ENCODE results near the gene C1orf159.

C1orf159 gene

DNA sequence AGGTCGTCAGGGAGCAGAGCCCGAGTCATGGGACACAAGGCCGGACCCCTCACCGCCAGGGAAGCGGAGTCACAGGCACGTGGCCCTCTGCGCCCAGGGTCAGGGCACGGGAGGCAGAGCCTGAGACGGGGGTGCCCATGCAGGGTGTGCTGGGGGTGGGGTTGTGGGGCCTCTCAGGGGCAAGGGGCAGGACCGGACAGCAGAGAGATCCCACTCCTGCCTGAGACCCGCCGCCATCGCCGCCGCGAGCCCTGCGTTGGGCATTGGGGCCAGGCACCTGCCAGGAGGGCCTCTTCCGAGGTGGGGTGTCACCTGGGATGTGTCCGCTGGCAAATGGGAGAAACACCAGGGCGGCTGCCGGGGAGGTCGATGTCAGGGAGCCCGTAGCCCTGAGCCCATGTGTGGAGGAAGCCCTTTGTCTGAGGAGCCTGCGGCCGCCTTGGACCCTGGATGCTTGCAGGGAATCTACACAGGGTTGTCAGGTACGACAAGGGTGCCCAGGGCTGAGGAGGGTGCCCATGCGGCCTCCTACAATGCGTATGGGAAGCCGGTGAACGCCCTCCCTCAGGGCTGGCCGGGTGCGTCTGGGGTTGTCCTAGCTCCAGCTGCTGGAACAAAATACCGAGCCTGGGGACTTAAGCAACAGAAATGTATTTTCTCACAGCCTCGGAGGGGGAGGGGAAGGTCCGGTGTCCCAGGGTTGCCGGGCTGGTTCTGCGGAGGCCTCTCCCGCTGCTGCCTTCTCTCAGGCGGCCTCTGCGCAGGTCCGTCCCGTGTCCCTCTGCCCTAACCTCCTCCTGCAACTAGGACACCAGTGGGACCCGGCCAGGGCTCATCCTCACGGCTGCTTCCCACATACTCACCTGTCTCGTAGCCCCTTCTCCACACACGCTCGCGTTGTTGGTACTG is 16.4 kb upstream of the C1orf159 start:
- no peaks in the 10 kb centered on the region for H3K4me1 ChIP-seq (ENCODE audit: insufficient read depth, low read length)
- H3K9ac ChIP-seq (ENCODE audit: low read depth, low read length): no peak overlapping the region
- no peaks in the 10 kb centered on the region for H3K9me3 ChIP-seq (ENCODE audit: control insufficient read depth, insufficient read depth, low read length)
- H3K36me3 ChIP-seq (ENCODE audit: insufficient read depth, low read length): no peaks in the 10 kb centered on the region

DNA sequence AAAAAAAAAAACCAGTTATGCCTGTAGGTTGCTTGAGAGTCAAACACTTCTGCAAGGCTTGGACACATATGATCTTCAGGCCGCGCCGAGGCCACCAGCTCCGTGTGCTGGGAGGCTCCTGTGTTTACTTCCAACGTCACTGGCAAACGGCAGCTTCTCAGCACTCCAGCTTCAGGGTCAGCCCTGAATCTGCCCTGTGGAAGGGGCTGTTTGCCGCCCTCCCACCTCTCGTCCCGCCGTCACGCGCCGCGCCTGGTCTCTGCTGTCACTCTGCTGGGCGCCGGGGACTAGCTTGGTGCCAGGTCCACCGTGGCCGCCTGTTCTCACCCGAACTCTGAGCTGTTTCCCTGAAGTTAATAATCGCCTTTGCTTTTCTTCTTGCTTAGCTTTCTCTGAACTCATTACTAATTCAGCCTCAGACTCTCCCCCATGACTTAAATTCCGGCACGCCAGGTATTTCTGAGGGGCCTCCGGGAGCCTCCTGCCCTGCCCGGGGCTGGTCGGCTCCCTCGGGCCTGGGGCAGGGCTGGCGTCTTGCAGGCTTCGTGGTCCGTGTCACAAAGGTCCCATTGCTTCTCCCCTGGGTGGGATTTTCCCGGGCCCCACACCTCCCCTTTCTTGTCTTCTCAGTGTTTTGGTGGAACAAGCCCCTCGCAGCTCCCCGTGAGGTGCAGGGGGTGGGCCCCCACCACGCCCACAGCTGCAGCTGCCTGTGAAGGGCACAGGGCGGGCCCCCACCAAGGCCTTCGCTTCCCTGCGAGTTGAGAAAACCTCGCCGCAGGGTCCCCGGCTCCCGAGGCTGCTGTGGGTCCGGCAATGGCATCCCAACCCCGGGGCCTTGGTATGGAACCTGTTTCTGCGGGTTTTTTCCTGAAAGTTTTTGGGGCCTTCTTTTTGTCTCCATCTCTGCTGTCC is 14.6 kb upstream of the C1orf159 start:
- Histone ChIP-seq H3K9ac (ENCODE audit: low read depth, low read length) (no peak overlapping the region), H3K9me3 (ENCODE audit: control insufficient read depth, insufficient read depth, low read length) (no peaks in the 10 kb centered on the region), H3K36me3 (ENCODE audit: insufficient read depth, low read length) (no peaks in the 10 kb centered on the region), H3K4me1 (ENCODE audit: insufficient read depth, low read length) (no peaks in the 10 kb centered on the region)

DNA sequence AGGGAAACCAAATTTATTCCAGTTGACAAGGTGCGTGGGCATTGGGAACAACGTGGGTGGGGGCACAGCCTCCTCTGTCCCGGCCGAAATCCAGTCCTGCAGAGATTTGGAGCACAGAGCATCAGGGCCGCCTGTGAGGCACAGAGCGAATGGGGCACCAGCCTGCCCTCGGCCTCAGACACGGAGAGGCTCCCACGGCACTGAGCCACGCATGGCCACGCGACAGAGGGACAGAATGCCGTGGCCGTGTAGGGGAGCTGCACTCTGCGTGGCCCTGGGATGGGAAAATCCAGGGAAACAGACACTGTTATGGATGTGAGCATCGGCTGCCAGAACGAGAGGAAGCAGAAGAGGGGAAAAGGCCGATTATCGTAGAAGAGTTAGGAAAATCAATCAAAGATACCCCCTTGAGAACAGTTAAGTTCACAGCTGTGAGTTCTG is 13.5 kb upstream of the C1orf159 start:
- Histone ChIP-seq H3K36me3 (ENCODE audit: insufficient read depth, low read length) (no peaks in the 10 kb centered on the region), H3K9ac (ENCODE audit: low read depth, low read length) (no peak overlapping the region), H3K9me3 (ENCODE audit: control insufficient read depth, insufficient read depth, low read length) (no peaks in the 10 kb centered on the region), H3K4me1 (ENCODE audit: insufficient read depth, low read length) (no peaks in the 10 kb centered on the region)

DNA sequence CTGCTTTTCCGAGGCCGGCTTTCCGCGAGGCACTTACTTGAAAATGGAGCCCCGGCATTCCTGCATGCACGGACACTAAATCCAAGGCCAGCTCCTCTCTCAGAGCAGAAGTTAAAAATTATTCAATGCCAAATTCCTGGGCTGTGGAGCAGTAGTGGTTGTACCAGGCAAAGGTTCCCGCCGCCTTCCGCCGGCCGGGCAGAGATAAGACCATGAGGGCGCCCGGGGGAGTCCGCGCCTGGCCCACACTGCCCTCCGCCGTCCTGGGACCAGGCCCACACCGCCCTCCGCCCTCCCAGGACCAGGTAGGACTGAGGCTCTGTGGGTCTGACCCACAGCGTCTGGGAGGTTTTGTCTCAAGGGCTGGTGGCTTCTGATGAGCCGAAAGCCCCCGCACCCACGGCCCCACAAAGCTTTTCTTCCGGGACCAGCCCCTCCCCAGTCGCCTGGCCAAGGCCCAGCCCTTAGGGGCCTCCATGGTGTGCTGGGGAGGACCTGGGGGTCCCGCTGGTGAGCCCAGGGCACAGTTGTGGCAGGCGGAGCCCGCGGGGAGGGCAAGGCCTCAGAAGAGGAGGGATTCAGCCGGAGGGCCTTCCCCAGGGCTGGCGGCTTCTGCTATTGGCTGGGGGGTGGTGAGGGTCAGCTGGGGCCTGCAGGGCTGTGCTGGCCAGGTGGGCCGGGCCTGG is 12.7 kb upstream of the C1orf159 start:
- Histone ChIP-seq H3K9ac (ENCODE audit: low read depth, low read length) (no peak overlapping the region), H3K9me3 (ENCODE audit: control insufficient read depth, insufficient read depth, low read length) (no peaks in the 10 kb centered on the region), H3K36me3 (ENCODE audit: insufficient read depth, low read length) (no peaks in the 10 kb centered on the region), H3K4me1 (ENCODE audit: insufficient read depth, low read length) (no peaks in the 10 kb centered on the region)

DNA sequence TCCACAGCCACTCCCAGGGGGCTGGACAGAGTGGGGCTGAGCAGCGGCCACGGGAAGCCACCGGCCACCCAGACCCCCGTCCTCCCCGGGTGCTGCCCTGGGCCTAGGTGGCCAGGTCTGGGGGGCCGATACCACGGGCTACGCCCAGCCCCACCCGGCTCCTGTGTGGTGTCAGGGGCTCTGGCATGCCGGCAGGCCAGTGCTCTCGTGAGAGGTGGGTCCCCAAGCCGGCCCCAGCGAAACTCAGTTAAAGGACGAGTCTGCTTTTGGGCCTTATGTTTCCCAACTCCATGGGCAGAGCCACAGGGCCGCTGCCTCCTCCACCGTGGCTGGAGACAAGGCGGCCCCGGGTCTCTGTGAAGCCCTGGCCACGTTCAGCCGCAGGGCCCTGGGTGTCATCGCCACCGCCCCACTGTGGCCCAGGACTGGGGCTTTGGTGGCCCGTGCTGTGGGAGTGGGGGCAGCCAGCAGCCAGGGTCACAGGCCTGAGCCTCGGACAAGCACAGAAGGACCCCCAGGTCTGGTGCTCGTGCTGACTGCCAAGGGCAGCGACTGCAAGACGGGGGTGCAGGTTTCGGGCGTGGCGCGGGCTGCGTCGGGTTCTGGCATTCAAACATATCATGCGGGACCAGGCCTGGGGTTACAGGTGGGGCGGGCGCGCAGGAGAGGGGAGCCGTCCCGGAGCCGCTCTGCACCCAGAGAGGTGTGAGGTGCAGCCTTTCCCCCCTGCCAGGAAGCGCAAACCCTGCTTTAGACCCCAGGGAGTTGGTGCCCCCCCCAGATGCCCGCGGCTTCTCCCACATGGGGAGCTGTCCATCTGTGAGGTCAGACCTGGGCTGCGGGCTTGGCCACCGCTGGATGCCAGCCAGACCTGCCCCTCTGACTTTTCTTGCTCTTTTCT is 11.9 kb upstream of the C1orf159 start:
- Histone ChIP-seq H3K4me1 (ENCODE audit: insufficient read depth, low read length) (no peaks in the 10 kb centered on the region; the same call in 1 of the 2 replicates), H3K9ac (ENCODE audit: low read depth, low read length) (no peak overlapping the region), H3K9me3 (ENCODE audit: control insufficient read depth, insufficient read depth, low read length) (no peaks in the 10 kb centered on the region), H3K36me3 (ENCODE audit: insufficient read depth, low read length) (no peaks in the 10 kb centered on the region)

DNA sequence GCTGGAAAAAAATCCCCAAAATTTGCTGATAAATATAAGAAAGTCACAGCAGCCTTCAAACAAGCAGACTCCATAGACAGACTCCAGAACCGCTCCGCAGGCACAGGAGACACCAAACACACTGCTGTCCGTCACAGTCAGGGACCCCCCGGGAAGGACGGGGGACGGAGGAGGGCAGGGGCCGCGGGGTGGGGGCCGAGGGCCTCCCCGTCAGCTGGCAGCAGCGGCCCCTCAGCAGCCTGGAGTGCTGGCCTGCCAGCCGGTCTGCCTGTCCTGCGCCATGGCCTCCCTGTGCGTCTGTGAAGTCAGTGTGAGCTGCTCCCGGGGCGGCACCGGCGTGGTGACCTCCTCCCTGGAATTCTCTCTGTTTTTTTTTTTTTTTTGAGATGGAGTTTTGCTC is 10.1 kb upstream of the C1orf159 start:
- Histone ChIP-seq H3K36me3 (ENCODE audit: insufficient read depth, low read length) (no peaks in the 10 kb centered on the region), H3K4me1 (ENCODE audit: insufficient read depth, low read length) (peaks cover 3% of the 10 kb centered on the region; the same call in 1 of the 2 replicates), H3K9ac (ENCODE audit: low read depth, low read length) (no peak overlapping the region), H3K9me3 (ENCODE audit: control insufficient read depth, insufficient read depth, low read length) (no peaks in the 10 kb centered on the region)

DNA sequence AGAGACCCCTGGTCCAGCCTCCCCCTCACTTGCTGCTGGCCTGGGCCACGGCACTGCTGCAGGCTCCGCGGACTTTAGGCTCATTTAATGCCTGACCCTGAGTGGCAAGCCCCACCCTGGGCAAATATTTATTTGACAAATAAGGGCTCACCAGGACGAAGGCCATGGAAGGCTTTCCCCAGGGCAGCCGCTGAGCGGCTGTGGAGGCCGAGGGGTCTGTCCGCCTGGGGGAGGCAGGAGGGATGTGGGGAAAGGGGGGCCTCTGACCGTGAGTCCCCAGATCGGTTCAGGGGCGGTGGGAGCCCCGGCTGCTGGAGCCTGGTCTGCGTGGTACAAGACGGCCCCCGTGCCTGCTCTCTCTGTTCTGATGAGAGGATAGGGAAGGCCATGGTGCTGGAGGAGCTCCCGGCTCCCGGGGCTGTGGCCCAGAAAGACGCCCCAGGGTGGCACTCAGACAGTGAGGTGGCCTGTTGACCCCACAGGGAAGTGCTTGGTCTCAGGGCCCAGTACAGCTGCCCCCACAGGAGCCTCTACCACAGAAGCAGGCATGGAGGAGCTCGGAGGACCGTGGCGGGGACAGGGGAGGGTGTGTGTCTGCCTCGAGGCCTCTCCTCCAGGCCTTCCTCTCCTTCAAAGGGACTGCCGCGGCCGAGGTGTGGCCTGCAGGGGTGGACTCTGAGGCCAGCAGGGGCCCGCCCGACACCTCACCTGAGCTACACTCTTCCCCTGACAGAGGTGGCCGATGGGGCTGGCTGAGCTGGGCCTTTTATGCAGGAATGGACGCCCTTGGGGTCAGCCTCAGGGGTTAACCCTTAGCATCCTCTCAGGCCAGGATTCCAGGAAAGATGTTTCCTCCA is 9.1 kb upstream of the C1orf159 start:
- Histone ChIP-seq H3K4me1 (ENCODE audit: insufficient read depth, low read length) (peaks cover 3% of the 10 kb centered on the region; the same call in 1 of the 2 replicates), H3K9me3 (ENCODE audit: control insufficient read depth, insufficient read depth, low read length) (no peaks in the 10 kb centered on the region), H3K9ac (ENCODE audit: low read depth, low read length) (no peak overlapping the region), H3K36me3 (ENCODE audit: insufficient read depth, low read length) (no peaks in the 10 kb centered on the region)

DNA sequence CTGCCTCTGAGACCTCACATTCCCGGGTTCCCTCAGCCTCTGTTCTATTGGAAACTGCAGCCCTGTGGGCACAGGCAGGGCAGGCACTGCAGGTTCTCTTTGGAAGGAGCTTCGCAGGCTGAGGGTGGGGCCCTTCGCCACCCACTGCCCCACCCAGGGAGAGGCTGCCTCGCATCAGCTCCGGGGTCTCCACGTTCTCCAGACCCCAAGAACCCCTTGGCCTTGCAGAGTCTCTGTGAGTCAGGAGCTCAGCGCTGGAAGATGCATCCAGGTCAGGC is 8.6 kb upstream of the C1orf159 start:
- peaks cover 3% of the 10 kb centered on the region; the same call in 1 of the 2 replicates for H3K4me1 ChIP-seq (ENCODE audit: insufficient read depth, low read length)
- H3K9ac ChIP-seq (ENCODE audit: low read depth, low read length): no peak overlapping the region
- H3K9me3 ChIP-seq (ENCODE audit: control insufficient read depth, insufficient read depth, low read length): no peaks in the 10 kb centered on the region
- H3K36me3 ChIP-seq (ENCODE audit: insufficient read depth, low read length): no peaks in the 10 kb centered on the region

DNA sequence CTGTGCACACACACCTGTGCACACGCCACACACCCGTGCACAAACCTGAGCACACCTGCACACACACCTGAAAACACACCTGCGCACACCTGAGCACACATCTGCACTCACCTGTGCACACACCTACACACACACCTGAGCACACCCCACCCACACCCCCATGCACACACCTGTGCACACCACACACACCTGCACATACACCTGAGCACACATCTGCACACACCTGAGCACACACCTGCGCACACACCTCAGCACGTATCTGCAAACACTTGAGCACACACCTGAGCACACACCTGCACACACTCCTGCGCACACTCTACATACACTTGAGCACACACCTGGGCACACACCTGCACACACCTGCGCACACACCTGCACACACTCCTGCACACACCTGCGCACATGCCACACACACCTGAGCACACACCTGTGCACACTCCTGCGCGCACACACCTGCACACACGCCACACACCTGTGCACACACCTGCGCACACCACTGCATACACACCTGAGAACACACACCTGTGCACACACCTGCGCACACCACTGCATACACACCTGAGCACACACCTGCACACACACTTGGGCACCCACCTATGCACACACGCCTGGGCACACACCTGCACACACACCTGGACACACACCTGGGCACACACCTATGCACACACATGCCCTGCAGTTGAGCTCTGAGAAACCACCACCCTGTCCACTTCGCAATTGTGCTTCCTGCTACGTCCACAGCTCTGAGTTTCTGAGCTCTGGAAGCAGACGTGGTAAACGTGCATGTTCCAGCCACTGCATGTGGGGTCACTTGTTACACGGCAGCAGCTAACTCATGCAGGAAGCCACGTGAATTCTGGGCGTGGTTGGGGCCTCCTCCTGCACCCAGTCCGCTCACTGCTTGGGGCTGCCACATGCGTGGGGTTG is 8.0 kb upstream of the C1orf159 start:
- peaks cover 3% of the 10 kb centered on the region; the same call in 1 of the 2 replicates for H3K4me1 ChIP-seq (ENCODE audit: insufficient read depth, low read length)
- no peaks in the 10 kb centered on the region for H3K36me3 ChIP-seq (ENCODE audit: insufficient read depth, low read length)
- H3K9me3 ChIP-seq (ENCODE audit: control insufficient read depth, insufficient read depth, low read length): no peaks in the 10 kb centered on the region
- no peak overlapping the region for H3K9ac ChIP-seq (ENCODE audit: low read depth, low read length)

DNA sequence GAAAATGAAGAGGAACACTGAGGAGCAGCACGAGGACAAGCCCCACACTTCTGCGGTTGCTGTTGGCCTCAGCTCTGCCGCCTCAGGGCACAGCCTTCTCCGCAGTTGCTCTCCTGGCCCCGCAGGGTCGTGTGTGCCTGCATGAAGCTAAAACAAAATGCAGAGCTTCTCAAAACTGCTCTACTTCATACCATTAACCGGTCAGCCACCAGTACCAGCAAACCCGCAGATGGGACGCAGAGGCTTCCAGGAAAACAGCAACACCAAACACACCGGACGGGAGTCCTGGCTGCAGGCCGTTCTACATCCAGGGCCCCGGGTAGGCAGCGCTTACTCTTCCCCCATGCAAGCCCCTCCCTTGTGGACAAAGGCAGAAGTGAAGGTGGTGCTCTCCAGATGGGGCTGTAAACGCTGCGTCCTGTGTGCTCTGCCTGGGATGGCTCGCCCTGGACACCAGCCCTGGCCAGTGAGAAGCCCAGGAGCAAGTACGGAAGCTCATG is 7.1 kb upstream of the C1orf159 start:
- Histone ChIP-seq H3K36me3 (ENCODE audit: insufficient read depth, low read length) (no peaks in the 10 kb centered on the region), H3K4me1 (ENCODE audit: insufficient read depth, low read length) (peaks cover 3% of the 10 kb centered on the region; the same call in 1 of the 2 replicates)

DNA sequence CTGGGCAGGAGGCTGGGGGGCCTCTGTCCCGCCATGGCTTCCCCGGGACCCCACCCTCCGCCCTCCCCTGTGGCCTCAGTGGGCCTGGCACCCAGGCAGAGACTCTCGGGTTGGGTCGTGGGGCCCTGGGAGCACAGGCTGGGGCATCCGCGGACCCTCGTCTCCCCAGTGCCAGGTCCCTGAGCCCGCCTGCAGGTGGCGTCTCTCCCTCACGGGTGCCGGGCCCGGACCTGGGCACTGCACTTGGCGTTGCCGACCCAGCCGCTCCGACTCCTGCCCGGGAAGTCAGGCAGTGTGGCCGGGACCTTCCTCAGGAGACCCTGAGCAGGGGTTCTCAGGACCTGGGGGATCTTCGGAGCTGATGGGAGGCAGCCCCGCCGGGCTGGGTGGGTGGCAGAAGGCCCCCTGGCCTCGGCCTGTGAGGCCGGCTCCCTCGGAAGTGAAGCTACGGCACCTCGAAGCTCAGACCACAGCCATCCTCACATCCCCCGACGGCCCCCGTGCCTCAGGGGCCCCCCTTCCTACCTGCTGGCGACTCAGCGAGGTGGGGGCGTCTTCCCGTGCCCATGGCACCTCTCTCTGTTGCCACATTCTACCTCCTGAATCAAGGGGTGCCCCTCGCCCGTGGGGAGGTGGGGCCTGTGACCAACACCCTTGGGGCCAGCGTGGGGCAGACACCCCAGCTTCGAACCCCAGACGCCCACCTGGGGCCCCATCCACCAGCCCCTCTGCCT is 6.4 kb upstream of the C1orf159 start:
- Histone ChIP-seq H3K36me3 (ENCODE audit: insufficient read depth, low read length) (no peaks in the 10 kb centered on the region), H3K9me3 (ENCODE audit: control insufficient read depth, insufficient read depth, low read length) (no peaks in the 10 kb centered on the region), H3K9ac (ENCODE audit: low read depth, low read length) (peak overlapping the region; percentile 30; the same call in 1 of the 2 replicates), H3K4me1 (ENCODE audit: insufficient read depth, low read length) (peaks cover 3% of the 10 kb centered on the region; the same call in 1 of the 2 replicates)

More for the DNA sequence above, 7.1 kb upstream of the C1orf159 start:
- Histone ChIP-seq H3K9me3 (ENCODE audit: control insufficient read depth, insufficient read depth, low read length) (no peaks in the 10 kb centered on the region), H3K9ac (ENCODE audit: low read depth, low read length) (no peak overlapping the region)

All from ES-I3 (cell line).